ENCODE results near the gene ATP4B.

The ATP4B gene

DNA sequence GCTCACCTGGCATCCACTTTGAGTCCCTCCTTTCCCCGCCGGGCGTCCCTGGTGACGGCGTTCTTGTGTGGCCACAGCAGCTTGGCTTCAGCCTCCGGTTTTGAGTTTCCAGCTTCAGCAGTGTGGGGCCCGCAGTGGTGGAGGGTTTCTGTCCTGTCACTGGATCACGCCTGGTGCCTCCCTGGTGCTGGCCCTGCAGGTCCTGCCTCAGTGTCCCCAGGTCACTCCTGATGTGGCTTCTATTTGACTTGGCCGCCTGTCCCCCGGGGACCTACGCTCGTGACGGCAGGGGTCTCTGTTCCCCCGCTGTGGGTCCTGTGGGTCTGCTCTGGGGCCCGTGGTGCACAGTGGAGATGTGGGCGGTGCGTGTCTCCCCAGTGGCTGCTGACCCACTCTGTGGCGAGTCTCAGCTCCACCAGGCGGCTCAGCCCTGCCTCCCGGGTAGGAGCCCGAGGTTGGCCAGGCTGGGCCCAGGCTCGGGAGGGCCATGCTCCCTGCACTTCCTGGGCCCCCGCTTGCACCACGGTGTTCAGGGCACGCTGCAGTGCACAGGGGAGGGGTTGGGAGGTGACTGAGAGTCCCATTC is 1.9 kb downstream of the ATP4B start:
- DNase-seq, result no peak

DNA sequence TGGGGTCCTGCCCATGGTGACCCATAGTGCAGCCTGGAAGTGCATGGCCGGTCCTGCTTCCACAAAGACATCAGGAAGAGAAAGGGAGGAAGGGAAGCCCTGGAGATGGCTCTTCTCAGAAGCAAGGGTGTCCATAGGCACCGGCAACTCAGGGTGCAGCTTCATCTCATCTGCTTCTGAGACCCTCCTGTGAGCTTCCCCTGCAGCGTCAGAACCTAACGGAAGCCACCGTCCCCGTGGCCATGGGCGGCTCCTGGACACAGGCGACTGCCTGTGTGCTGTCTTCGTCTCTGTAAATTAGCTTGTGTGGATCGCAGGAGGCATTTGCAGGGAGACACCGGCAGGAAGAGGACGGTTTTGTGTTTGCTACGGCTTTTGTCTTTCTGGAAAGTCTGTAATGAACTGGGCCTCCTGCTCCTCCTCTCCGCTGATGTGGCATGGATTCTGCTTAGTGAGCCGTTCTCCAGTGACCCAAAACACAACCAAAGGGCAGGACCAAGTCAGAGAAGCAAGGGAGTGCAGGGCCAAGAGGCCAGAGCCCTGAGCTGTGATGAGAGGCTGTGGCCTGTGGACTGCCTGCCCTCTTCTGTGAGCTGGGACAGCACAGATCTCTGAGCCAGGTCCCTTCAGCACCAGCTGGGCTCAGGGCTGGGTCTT is 2.5 kb downstream of the ATP4B start:
- no peak for DNase-seq

DNA sequence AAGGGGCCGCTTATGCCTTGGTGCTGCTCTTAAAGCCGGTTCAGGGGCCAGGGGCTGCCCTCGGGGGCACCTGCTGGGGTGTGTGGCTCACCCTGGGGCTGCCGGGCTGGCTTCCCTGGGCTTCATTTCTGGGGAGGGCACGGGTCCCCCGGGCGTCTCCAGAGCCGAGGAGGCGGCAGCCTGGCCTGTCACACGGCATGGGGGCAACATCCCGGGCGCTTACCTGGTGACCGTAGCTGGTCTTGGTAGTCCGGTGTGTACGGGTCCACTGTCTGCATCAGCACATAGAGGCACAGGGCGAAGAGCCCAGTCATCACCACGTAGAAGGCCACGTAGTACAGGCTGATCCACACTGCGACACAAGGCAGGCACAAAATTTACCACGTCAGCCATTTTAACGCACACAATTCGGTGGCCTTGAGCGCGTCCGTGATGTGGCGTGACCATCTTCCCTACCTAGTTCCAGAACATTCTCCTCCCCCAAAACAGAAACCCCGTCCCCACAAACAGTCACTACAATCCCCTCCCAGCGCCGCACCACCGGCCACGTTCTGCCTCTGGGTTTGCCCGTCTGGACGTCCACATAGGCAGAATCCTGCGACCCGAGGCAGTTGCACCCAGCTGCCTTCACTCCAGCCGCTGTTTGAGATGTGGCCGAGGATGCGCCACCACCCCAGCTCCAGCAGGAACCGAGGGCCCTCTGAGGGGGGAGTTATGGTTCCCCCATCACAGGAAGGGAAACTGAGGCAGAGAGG is 3.2 kb downstream of the ATP4B start:
- no peak for DNase-seq

DNA sequence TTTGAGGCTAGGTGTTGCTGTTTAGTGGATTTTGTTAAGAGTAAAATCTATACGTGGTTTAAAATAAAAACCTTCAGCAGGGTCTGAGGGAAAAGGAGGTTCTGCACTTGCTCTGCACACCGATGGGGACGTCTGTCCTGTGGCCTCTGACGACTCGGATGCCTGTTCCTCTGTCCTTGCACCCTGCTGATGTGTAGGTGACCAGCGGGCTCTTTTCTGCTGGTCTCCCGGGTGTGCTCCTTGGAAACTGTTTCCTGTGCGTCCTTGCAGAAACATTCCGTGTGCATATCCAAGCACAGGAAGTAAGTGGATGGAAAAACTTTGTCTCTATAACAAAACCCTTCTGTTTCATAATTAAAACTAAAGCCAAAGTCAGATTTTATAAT is 3.8 kb downstream of the ATP4B start:
- no peak for DNase-seq

DNA sequence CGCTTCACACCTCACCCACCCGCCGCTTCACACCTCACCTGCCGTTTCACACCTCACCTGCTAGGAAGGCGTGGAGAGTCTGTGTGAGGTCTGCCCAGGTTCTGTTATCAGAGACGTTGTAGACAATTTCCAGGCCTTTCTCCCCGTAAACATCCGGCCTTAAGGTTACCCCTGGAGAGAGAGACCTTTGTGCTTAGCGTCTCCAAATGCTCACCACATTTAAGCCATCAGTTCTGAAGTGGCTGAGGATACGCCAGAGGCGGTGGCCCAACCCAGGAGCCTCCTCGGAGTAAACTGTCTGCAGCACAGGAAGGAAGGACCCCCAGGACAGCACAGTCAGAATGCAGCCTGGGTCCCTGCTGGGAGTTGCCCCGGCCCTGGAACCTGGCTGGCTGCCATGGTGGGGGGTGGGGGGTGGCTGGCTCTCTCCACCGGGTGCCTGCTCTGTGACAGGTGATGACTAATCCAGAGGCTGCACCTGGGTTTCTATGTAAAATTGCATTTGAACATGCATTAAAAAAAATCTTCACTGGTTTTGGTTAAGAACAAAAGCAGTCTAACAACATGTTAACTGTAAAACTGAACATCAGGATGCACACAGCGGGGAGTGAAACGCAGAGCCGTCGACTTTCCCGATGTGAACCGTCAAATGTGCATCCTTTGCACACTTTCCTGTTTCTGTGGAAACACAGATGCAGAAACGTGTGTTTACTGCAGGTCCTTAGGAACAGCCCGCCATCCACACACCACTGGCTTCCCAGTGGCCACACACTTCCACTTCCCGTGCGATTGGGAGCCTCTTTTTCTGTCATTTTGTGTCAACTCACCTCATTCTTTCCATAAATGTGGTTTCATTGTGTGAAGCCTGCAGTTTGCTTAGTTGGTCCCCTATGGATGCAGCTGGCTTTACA is 4.5 kb downstream of the ATP4B start:
- DNase-seq, result no peak

DNA sequence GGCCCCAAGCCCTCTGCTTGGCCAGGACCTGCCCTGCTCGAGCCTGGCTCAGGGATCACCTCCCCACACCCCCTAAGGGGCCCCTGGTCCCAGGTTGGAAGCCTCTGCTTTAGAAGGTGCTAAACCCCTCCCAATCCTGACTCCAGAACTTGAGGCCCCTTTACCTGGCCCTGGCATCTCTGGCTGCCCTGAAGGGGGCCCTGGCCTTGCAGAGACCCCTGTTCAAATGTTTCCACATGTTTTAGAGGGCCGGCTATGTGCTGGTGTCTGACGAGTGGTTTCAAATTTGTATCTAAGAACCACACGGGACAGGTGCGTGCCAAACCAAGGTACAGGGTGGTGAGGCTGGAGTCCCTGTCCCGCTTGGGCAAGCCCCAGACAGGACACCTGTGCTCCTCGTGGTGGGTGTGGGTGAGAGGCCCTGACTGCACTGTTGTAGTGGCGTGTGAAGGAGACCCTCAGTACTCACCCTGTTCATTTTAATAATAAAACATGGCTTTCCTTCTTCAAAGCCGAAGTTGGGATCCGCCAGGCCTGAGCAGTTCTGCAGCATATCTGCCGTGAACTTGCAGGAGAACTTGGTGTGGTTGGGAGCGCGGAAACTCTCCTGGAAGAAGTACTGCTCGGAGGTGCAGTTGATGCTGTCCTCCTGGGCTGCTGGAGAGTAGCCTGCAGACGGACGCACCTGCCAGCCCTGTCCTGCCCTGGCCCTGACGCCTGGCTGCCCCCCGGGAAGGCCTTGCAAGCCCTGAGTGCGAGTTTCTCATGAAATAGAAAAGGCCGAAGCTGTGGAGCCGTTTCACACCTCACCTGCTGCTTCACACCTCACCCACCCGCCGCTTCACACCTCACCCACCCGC is 5.4 kb downstream of the ATP4B start:
- DNase-seq, result no peak

DNA sequence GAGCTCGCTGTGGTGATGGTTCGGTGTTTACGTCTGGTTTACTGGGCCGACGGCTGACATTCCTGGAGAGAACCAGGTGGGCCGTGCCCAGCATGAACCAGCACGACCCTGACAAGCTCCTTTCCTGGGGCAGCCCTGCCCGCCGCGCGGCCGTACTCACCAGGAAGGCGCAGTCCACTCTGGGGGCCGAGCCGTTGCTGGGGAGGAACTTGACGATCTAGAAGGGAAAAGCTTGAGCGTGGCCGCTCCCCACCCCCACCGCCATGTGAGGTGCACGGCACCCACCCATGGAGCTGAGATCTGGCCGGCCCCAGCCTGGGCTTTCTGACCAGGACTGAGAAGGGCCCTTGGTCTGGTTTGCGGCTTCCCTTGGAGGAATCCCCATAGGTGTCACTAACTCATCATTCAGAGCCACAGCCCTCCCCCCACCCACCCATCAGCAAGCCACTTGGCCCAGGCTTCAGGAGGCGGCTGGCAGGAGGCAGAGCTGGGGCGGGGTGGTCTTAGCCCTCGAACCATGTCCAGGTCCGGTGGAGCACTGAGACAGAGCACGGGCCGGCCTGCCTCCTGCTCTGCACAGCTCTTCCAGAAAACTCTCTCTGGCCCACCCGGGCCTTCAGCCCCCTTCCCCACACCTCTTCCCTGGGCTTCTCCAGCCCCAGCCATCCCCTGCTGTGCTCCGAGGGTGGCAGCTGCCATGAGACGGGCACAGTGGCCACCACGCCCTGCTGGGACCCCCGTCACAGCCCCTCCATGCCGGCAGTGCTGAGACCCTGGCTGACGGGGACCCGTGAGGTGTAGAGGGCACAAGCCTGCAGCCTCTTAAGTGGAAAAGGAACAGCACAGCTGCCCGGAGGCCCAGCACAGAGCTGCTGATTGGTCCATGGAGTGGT is 6.2 kb downstream of the ATP4B start:
- no peak for DNase-seq

DNA sequence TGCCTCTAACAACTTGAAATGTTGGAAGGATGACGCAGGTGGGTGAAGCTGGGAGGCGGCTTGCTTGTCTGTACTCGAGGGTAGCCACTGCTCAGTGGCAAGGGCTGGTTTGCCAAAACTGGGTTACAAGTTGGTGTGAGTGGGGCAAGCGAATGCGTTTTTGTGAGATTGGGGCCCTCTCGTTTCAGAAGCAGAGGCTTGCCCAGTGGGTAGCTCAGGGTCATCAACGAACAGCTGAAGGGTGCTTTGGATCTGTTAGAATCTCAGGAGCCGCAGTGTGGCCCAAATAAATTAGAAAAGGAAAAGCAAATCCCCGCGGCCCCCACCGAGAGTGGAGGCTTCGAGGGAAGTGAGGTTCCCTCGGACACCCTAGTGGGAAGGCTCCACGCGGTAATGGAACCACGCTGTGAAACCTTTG is 7.3 kb downstream of the ATP4B start:
- DNase-seq, result no peak

DNA sequence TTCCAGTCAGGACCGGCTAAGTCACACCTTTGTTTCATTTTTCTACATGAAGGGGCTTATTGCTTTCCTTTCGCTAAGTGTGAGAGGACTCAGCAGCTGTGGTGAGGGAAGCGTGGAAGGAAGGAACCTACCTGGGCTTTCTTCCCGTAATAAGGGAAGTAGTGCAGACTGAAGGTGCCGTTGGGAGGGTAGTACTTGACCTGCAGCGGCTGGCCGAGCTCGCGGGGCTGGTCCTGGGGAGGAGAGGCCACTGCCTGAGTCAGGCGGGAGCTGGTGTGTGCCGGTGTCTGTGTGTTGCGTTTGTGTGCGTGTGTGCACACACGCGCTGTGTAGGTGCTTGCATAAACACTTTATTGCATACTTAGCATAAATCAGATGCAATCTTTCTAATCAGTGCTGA is 7.7 kb downstream of the ATP4B start:
- DNase-seq, result no peak

DNA sequence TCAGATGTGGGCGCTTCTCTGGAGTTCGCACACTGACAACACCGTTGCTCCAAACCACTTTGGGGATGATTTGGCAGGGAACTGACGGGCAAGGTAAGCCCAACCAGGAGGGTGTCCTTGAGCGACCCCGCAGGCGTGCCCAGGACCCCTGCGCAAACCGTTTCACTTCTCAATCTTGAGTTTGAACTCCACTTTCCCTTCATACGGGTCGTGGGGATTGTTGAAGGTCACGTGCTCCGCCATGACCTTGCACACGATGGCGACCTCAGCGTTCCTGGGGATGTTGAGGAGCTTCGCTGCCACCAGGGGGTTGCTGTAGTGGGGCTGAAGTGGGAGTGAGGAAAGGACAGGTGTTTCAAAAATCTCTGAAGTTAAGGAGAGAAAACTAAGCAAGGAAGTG is 8.8 kb downstream of the ATP4B start:
- no peak for DNase-seq

DNA sequence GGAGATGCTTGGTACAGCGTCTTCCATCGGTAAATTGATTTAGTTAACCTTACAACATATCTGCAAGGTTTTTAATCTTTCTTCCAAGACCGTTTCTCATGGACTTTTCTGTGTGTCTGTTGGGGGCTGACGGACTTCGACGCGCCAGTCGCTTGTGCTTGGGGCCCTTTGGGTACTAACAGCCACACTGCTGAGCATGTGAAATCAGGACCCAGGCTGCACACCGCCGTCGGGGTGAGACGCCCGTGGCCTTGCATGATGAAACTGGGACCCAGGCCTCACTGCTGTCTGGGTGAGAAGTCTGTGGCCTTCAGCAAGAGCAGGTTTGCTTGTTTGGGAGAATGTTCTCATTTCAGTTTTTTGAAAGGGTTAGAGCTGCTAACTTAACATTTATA is 9.8 kb downstream of the ATP4B start:
- no peak for DNase-seq

DNA sequence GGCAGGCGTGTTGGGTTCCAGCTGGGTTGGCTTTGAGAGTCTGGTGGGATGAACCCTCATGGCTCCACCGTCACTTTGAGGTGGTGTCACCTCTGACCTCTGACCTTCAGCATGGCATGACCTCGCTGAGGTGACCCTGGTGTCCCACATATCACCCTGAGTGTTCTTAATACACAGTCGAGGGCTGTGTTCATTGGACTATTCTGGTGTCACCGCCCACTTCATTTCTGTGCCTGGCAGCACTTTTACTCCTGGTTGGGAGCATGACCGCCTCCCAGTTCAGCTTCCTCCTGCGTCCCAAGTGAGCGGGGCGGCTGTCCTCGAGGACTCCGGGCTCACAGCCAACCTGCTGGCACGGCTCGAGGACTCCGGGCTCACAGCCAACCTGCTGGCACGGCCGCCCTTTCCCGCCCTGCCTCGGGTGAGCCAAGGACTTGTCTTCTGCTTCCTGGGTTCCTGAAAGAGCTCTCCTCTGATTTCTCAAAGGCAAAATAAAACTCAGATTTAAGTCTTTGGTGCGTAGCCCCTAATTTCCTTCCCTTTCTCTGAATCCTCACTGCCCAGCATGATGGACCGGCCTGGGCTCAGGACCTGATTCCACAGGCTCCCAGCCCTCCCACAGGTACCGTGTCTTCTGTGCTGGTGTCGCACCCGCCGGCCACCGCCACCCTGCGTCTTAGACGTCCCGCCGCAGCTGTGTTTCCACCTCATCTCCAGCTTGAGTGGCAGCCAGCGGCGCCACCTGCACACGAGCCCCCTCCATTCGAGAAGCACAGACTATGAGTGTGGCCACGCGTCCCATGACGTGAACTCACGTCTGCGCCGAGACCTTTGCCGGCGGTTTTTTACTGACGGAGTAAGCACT is 10.4 kb downstream of the ATP4B start:
- DNase-seq, result peak; percentile 19

DNA sequence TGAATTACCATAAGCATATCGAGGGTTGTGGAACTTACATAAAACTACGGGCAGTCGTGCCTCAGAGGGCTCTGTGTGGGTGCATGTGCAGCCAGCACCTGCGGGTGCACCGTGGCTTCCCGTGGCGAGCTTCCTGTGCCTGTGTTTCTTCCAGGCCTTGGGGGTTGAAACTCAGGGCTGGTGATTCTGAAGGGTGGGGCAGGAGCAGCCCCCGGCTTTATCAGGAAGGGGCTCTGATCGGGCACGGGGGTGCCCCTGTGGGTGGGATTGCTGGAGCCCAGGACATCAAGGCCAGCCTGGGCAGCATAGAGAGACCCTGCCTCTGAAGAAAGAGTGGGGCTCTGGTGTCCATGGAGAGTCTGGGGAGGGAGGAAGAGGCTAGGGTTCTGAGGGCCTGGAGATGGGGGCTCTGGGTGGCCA is 11.1 kb downstream of the ATP4B start:
- DNase-seq, result no peak

DNA sequence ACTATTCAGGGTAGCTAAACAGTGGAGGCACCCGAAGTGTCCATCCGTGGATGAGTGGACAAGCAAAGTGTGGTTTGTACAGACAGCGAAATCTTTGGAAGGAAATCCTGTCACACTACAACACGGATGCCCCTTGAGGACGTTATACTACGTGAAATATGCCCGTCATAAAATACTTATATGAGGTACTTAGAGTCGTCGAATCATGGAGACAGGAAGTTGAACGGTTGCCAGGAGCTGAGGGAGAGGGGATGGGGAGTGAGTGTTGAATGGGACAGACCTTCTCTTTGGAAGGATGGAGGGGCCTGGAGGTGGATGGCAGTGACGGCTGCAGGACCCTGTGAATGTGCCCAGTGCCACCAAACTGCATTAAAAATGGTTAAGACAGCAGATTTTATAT is 11.6 kb downstream of the ATP4B start:
- DNase-seq, result no peak

DNA sequence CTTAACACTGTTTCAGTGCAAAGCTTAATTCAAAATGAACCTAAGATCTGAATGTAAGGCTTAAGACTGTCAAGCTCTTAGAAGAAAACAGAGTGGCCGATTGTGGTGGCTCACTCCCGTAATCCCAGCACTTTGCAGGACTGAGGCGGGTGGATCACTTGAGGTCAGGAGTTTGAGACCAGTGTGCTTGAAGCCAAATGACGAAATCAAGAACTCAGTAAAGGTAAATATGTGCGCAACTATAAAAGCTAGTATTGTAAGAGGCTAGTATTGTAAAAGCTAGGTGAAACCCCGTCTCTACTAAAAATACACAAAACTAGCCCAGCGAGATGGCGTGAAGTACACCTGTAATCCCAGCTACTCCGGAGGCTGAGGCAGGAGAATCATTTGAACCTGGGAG is 12.7 kb downstream of the ATP4B start:
- no peak for DNase-seq

DNA sequence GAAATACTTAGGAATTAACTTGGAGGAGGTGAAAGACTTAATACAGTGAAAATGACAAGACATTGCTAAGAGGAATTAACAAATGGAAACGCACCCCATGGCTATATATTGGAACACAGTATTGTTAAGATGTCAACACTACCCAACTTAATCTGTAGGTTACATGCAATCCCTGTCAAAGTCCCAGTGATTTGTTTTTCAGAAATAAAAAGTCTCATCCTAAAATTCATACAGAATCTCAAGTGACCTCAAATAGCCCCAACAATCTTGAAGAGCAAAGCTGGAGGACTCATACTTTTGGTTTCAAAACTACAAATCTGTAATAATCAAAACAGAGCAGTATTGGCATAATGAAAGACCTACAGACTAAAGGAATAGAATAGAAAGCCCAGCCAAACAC is 13.2 kb downstream of the ATP4B start:
- no peak for DNase-seq

DNA sequence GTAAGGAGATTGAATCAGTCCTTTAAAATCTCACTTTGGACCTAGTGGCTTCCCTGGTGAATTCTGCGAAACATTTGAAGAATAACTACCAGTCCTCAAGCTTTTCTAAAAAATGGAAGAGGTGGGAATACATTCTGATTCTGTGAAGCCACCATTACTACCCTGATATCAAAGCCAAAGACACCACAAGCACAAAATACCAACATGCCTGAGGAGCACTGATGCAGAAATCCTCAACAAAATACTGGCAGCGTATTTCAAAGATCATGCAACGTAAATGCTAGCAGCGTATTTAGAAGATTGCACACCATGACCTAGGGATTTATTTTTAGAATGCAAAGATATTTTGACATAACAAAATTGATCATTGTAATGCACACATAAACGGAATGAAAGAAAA is 14.4 kb downstream of the ATP4B start:
- no peak for DNase-seq

DNA sequence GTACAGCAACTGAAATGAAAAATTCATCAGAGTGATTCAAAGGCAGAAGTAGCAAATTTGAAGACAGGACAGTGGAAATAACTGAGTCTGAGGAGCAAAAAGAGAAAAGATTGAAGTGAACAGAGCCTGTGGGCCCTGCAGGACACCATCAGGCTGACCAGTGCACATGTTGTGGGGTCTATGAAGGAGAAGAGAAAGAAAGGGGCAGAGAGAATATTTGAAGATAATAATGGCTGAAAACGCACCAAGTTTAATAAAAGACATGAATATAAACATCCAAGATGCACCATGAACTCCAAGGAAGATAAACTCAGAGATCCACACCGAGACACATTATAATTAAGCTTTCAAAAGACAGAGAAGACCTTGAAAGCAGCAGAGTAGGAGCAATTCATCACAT is 15.4 kb downstream of the ATP4B start:
- DNase-seq, result no peak

DNA sequence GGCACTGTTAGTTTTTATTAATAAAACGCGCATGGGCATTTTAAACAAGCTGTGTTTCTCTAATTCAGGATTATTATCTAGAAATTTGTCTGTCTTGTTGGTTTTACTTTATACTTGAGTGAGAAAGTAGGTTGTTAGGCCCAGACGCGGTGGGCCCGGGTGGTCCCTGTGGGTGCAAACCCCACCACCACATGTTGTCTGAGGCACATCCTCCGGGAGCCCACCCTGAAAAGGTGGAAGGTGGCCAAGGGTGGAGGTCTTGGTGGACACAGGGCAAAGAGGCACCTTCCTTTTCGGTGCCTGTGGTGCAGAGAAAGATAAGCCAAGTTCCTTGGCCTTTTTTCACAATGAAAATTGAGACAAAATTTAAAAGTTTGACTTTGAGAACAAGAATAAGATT is 16.6 kb downstream of the ATP4B start:
- DNase-seq, result no peak

DNA sequence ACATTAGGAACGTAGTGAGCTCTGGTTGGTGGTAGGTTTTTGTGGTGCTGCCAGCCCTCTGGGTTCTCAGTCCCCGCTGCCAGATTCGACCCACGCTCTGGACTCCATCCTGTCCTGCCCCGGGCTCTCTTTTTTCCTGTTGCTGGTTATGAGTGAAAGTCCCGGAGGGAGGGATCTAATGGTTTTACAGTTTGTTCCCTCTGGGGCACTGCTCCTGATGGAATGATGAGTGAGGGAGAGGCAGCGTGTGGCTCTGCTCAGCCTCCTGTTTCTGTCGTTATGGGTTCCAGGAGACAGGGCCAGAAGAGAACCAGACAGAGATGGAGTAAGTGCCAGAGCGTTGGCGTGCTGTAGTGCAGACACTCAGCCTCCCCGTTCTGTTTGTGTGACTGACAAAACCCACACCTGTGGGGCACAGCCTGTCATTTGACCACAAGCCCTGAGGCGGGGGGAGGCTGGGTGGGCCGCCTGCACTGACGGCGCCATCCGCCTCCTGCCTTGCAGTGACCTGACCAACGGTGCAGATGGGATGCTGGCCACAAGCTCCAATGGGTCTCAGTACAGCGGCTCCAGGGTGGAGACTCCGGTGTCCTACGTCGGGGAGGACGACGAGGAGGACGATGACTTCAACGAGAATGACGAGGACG is 18.3 kb downstream of the ATP4B start:
- DNase-seq, result no peak

Measured in GF-D8 (cell line).